GM18498 (cell line): ENCODE data around the gene PDC.
"Not testable (repeated sequence)": the region's sequence is repeated elsewhere in the genome, so short reads cannot be mapped to it uniquely, and the experiment has no call there.

Experiments used
- ATAC-seq: cut with Tn5 transposase; IDR thresholded peaks from one replicate; pipeline ENCODE4 v1.9.1; 2021; ENCODE audit warnings: mild to moderate bottlenecking, moderate library complexity; ENCODE audit not compliant: unreplicated experiment

Gene PDC

GRCh38 chr1:186473047-186473446, 12.1 kb upstream of the PDC start:
- no peak for ATAC-seq

DNA sequence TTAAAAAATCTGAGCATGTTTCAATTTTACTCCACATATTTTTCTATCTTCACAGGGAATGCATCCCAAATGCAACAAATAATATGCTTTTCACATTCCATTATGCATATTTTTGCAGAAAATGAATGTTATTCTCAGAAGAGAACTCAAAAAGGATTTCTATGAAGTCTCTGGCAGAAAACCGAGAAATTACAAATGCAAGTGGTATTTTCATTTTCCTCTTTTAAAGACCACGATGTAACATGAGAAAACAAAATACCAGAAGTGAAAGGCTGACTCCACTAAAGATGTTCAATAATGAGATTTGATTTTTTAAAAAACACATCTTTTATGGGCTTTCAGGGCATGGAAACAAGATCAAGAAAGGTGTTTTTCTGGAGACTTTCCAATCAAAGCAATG, 5.0 kb upstream of the PDC start:
- ATAC-seq: no peak

GRCh38 chr1:186465491-186465890, 4.6 kb upstream of the PDC start:
- ATAC-seq: not testable (repeated sequence)

DNA sequence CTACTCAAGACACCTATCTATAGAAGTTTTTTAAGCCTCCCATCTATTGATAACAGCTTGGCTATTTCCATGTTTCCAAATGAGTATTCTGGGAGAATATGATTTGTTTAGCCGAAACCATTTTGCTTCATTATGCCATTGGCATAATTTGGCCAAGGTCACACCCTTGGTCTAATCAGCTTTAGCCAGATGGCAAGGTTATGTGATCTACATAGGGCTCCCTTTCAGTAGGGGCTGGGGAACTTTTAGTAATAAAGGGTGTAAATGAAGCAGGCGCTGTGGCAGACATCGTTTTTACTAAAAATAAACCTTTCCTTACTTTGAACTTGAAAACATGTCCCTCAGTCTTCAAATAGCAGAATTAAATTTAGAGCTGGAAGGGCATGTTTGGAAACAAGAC, 3.0 kb upstream of the PDC start:
- no peak for ATAC-seq

- ATAC-seq: no peak
Measured at GRCh38 chr1:186463511-186463910, 2.6 kb upstream of the PDC start.

DNA sequence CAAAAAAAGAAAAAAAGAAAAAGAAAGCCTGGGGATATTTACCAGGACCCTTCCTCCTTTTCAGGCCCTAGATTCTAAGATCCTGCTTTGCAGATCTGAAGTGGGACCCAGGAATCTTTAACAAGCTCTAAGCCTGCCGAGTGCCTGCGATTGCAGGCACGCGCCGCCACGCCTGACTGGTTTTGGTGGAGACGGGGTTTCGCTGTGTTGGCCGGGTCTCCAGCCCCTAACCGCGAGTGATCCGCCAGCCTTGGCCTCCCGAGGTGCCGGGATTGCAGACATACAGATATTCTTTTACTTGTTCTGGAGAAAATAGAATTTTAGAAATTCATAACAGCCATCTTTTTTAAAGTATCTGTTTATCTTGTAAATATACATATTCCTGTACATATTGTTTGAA, 1.8 kb downstream of the PDC start:
- ATAC-seq: not testable (repeated sequence)

GRCh38 chr1:186456729-186457255, 4.1 kb downstream of the PDC start:
- ATAC-seq: peak; percentile 54

DNA sequence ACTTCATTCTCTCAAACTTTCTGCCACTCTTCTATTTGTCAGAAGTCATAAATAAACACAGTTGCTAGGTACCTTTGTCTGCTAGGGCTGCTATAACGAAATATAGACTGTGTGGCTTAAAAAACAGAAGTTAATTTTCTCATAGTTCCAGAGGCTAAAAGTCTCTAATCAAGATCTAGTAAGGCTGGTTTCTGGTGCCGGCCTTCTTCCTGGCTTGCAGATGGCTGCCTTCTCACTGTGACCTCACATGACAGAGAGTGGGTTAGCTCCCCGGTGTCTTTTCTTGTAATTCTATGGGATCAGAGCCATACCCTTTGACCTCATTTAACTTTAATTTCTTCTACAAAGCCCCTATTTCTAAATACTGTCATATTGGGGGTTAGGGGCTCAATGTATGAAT, 5.9 kb downstream of the PDC start:
- ATAC-seq: no peak

GRCh38 chr1:186446152-186446551, 14.8 kb downstream of the PDC start:
- no peak for ATAC-seq

DNA sequence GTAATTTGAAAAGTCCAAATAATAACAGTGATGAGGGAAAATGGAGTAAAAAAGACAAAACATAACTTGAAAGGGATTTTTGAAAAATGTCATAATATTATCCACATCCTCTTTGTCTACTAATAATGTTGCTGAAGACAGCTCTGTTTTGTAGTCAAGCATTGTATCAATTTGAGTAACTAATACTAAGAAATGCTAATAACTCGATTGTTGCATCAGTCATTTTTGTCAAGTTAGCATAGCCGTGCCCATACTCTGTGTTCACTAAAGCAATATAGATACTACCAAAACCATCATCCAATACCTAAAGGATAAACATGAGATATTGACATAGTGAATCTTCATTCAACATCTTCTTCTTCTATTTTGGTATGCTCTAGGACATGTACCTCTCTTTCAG, 17.3 kb downstream of the PDC start:
- ATAC-seq: no peak

DNA sequence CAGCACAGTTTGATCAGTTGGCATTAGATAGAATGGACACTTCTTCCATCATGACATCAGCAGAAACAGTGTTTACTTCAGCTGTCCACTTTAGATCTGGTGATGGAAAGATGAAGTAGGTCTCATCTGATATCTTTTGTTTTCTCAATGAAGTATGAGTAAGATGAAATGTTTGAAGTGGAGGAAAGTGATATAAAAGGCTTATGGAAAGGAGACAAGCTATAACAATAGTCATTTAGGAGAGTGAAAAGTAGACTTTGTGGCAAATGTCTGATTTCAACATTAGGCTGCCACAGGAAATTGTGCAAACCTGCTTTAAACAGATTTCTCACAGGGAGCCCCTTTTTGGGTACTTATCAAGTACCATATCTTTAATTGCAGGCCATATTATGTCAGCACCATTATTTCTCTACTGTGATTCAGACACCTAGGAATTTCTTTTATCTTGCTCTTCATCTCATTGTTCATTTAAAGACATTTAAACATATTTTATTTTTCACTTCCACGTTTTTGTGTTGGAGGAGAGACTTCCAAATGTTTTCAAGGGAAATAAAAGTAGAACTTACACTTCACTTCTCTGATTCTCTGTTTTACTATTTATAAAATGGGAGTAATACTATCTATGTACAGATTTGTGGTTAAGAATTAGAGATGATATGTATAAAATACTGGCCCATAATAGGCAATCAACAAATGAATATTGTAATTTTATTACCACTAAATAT, 18.1 kb downstream of the PDC start:
- no peak for ATAC-seq

DNA sequence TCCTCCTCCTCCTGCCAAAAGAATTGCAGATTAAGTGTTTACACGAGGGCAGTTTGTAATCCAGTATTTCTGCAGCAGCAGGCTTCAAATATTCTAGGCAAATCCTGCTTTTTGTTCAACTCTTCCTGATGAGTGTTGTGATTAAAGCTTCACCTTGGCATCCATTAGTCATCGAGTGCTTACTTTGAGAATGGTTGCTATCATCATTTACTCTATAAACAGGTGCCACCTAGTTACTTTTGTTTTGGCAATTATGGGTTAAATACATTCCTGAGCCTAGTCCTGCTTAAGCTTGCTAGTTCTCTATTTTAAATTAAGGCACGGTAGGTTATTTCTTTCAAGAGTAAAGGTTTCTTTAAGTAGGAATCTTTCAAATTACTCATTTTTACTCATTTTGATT, 20.3 kb downstream of the PDC start:
- ATAC-seq: no peak

DNA sequence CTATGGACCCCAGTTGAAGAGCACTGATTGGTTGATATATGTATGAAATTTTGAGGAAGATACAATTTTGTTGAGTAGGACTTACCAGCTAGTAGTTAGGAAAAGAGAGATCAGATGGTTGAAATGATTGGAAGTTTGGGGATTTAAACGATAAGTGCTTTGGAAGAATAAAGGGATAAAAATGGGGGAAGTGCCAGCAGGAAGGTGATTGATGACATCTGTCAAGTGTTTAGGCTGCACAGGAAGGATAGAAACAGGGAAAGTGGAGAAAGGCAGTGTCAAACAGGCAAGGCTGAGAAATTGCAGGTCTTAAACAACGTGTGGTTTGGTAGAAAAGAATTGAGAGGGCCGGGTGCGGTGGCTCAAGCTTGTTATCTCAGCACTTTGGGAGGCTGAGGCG, 22.3 kb downstream of the PDC start:
- ATAC-seq: no peak

GRCh38 chr1:186435336-186435735, 25.6 kb downstream of the PDC start:
- no peak for ATAC-seq

GRCh38 chr1:186429017-186429416, 31.9 kb downstream of the PDC start:
- no peak for ATAC-seq

GRCh38 chr1:186426118-186426517, 34.8 kb downstream of the PDC start:
- ATAC-seq: no peak

DNA sequence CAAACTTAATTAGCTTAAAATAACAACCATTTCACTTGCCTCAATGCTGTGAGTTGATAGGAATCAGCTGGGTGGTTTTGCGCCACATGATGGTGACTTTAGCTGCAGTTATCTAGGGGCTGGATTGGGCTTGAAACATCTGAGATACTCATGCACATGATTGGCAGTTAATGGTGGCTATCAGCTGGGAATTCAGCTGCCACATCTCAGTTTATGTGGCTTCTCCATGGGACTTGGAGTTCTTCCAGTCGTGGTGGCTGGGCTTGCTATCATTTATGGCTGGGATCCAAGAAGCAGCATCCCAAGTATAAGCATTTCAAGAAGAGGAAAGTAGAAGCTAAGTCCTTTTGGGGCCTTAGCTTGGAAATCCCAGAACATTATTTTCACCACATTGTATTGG, 36.4 kb downstream of the PDC start:
- no peak for ATAC-seq

DNA sequence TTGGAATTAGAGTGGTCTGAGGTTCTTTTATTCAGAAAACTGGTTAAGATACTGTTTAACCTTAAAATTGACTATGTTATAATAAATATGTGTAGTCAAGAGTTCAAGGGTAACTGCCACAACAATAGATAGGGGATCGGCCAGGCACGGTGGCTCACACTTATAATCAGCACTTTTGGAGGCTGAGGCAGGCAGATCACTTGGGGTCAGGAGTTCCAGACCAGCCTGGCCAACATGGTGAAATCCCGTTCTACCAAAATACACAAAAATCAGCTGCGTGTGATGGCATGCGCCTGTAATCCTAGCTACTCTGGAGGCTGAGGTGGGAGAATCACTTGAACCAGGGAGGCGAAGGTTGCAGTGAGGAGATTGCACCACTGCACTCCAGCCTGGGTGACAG, 39.5 kb downstream of the PDC start:
- ATAC-seq: no peak

- ATAC-seq: peak; percentile 95
Measured at GRCh38 chr1:186420923-186421322, 40.0 kb downstream of the PDC start.

DNA sequence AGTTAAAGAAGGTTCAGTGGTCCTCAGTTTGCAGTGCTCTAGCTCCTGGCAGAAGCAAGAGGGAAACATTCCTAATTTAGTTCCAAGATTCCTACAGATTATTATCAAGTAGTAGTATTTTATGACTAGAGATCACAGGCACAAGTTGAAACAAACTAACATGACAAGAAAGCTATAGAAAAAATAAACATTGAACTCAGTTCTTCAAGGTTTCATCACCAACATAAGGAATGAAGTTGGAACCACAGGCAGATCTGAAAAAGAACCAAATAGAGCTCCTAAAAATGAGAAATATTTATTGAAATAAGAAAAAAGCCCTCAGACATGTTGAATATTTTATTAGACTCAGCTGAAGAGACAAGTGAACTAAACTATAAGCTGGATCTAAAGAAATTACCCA, 40.6 kb downstream of the PDC start:
- ATAC-seq: no peak

- ATAC-seq: no peak
Measured at GRCh38 chr1:186418503-186418902, 42.4 kb downstream of the PDC start.

DNA sequence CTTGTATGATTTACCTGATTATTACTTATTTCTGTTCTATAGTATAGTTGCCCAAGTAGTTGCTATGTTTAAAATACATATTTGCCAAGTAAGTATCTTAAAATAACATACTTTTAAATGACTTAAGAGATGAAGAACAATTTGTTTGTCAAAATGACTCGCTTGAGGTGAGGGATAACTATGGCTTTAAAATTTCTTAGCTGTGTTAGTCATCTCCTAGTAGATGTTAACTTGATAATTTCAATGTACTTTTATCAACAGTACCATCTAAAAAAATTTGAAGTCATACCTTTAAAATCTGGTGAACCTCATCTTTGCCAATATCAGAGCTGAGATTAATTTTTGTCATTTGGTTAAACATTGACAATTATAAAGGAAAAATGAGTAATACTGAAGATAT, 47.6 kb downstream of the PDC start:
- ATAC-seq: no peak

DNA sequence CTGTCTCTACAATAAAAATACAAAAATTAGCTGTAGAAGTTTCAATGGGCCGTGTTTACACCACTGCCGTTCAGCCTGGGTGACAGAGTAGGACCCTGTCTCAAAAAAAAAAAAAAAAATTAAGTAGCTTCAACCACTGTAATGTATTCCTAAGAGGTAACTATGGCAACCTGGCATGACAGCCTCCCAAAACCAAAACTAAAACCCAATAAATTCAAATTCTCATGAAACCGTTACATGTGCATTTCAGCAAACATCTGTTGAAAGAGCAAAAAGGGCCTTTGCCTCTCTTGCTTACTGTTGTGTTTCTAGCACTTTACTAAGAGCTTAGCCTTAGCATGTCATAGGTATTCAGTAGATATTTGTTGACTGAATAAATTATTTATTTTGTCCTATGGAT, 51.8 kb downstream of the PDC start:
- peak; percentile 81 for ATAC-seq
